ENCODE results near the gene JARID2.
"Not testable (repeated sequence)": the region's sequence is repeated elsewhere in the genome, so short reads cannot be mapped to it uniquely, and the experiment has no call there.

Gene JARID2

DNA sequence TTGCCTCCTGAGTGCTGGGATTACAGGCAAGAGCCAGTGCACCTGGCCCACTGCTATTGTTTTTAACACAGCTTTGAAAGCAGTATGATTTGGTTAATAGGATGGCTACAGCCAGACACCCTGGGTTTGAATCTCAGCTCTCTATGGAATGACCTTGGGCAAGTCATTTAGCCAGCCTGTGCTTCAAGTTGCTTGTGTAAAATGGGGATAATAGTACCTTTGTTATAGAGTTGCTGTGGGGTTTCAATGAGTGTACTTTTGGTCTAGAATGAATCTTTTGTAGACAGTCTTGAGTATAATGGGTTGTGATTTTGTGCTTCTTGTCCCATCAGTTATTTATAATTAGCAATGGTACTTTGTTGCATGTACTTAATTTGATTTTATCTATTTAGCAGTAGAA, 70.9 kb downstream of the JARID2 start:
- DNase-seq, result no peak

DNA sequence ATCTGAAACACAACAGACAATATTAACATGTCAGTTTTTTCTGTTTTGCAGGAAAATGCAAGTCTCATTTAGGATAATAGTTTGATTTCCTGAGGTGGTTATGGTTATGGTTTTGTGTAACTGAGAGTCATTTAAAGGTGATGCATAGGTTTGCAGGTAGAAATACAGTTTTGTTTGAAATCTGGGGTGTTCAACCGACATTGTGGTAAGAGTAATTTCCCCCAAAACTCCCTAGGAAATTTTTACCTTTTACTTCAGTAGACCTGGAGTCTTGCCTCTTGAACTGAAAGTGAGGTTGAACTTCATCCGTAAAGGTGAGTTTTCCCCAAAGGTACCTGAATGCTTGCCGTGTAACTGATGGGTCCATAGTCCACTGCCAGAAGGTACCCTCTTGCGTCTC, 71.4 kb downstream of the JARID2 start:
- no peak for DNase-seq

DNA sequence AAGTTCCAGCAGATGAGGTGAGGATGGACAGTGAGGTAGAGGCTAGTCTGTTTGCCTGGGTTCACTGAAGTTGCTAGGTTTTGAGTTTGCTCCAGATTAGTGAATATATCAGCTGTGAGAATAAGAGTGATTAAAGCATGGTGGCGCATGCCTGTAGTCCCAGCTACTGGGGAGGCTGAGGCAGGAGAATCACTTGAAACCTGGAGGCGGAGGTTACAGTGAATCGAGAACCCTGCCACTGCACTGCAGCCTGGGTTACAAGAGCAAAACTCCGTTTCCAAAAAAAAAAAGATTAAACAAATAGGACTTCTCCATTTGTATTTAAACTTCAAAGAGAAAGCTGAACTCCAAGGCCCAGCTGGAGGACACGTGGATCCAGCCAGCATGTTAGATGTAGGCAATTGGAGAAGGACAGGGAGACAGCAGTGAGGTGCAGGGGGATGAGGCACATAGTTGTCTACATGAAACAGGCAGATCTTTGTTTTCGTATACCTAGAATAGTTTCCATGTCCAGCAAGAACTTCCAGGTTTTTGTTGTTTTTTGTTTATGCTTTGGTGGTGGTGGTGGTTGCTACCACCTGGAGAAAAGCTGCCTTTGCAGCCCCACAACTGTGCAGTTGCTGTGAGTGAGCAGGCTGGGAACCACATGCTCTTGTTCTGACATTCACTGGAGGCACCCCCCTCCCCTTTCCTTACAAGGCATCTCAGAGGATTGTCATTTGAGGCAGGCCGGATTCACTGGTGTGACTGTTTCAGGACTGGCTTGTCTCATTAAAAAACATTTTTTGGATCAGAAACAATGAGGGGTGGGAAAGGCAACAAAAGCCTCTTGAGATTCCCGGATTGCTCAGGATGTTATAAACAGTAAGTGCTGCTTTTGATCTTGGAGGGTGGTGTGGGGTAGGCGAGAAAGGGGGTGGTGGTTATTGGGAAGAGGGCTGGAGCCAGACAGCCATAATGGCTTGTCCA, 72.3 kb downstream of the JARID2 start:
- no peak for DNase-seq

DNA sequence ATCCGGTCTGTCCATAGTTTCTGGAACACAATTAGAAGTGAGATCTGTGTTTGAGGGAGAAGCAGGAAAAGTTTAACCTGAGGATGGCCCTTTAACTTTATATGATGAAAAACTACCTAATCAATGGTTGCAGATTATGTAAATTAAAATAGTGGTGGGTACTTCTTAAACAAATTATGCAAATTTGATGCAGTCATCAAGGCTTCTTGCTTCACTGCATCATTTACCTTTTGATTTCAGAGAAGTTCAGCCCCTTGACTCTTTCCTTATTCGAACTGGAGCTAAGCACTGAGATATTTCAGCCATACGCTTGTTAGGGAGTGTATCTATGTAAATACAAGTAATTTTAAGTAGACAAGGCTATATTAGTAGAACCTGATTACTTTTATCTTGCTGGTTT, 73.8 kb downstream of the JARID2 start:
- DNase-seq, result no peak

DNA sequence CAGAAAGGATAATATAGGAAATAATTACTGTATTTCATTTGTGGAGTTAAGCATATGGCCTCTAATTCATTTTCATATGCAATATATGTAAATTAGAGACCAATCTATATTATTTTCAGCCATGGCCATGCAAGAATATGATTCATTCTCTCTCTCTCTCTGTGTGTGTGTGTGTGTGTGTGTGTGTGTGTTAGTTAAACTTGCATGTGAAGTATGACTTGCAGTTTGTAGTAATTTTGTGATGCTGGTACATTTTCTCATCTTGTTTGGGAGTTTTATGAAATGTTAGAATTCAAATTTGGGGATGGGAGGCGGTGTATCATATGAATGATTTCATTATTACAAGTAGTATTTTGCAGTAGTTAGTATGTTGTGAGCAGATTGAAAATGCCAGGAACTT, 74.8 kb downstream of the JARID2 start:
- DNase-seq, result no peak

DNA sequence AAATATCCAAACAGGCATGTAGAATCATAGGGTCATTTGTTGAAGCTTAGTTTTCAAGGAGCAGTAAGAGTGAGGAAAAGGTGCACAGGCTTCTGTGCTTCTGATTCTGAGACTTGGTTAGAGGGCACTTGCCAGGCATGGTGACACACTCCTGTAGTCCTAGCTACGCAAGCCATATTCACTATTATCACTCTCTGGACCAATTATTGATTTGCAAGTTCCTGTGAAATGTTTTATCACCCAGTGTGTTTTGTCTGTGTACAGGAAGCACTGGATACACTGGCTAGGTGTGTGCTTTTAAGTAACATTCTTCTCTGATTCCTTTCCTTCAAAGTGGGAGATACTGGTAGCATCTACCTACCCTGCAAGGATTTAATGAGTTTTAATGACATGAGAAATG, 76.3 kb downstream of the JARID2 start:
- no peak for DNase-seq

DNA sequence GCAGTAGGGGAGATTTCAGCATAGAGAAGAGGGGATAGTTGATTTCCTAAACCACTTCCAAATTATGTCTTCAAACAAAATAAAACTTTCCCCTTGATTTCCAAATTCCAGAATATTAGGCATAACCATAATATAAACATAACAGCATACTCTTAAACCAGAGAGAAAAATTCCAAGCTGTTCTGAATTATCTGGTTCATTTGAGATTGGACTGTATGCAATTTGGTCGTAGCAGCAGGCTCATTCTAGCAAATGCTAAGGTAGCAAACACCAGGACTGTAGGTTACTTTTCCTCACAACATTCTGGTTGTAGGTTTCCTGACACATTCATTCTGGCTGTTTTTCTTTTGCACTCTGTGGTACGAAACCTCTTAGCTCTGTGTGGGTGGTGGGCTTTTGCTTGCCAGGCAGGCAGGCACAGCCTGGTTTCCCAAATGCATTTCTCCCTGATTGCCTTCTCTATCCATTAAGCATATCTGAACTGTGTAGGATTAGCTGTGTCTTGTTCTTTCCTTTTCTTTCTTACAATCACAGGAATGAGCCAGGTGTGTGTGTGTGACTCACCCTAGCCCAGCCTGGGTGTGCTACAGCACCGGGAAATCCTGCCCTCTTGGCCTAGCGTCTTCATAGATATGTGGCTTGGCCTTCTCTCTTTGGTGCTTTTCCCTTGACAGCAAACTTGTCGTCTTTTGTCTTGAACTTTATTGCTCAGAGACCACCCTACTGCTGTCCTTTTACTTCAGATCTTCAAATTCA, 77.1 kb downstream of the JARID2 start:
- DNase-seq, result no peak

DNA sequence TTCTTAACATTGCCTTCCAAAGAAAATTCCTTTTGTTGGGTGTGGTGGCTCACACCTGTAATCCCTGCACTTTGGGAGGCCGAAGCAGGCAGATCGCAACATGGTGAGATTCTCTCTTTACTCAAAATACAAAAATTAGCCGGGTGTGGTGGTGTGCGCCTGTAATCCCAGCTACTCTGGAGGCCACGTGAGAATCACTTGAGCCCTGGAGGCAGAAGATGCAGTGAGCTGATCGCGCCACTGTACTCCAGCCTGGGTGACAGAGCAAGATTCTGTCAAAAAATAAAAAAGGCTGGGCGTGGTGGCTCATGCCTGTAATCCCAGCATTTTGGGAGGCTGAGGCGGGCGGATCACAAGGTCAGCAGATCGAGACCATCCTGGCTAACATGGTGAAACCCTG, 77.7 kb downstream of the JARID2 start:
- not testable (repeated sequence) for DNase-seq

DNA sequence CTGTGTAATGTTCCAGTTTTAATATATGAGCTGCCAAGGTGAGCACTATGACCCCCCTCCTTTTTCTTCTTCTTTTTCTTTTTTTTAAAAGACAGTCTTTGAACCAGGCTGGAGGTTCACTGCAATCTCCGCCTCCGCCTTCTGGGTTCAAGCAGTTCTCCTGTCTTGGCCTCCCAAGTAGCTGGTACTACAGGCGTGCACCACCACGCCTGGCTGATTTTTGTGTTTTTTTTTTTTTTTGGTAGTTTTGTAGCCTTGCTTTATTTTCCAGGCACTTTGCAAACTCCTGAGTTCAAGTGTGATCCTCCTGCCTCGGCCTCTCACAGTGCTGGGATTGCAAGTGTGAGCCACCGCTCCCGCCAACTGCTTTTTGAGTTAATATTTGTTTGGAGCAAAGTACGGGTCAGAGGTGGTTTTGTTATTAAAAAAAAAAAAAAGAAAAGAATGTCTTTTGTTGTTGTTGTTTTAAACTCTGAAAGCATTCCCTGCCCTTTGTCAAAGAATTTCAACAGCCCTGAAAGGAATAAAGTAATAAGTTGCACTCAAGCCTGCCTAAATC, 78.6 kb downstream of the JARID2 start:
- DNase-seq, result no peak

- no peak for DNase-seq
Measured at GRCh38 chr6:15325540-15325955, 79.7 kb downstream of the JARID2 start.

GRCh38 chr6:15326067-15326614, 80.3 kb downstream of the JARID2 start:
- no peak for DNase-seq

DNA sequence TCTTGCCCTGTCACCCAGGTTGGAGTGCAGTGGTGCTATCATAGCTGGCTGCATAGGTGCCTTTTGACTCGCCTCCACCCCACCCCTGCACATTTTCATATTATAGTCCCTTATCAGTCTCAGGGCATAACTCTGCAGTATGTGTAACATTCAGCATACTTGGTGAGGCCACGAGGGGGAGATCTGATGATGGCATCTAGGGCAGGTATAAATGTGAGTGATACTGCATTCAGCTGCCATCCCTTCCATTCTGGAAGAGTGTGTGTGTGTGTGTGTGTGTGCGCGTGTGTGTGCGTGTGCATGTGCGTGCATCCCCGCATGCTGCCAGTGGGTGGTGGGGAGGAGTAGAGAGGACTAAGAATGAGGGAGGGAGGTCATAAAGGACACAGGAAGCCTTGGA, 81.4 kb downstream of the JARID2 start:
- peak; percentile 31 for DNase-seq

GRCh38 chr6:15329197-15329671, 83.4 kb downstream of the JARID2 start:
- no peak for DNase-seq

DNA sequence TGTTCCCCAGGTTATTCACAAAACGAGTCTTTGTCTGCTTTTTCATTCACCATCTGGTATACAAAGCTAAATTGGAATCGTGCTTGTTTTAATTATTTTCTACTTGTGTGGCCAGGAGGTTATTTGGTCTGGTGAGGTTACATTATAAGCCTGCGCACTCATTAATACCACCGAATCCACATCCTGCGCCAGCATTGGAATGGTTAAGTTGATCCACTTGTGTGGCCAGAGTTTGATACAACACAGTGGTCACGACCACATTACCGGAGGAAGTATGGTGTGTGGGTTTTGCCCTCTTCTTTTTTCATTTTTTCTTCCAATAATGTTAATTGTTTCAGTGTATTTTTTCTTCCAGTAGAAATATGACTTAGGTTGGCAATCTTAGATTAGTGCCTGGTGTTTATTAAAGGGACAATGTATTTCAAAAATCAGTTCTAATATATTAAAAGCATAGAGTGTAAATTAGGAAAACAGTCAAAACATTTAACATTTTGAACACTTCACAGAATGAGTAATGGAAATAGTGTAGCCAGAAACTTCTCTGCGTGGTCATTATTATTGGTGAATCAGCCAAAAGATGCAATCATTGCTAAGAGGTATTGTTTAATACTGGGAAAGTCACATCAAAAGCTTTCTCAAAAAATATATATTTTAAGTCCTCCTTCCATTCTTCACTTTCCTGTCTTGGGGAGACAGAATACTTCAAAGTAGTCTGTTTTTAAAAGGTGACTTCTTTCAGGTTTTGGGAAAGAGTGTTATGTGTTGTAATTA, 84.5 kb downstream of the JARID2 start:
- DNase-seq, result no peak

DNA sequence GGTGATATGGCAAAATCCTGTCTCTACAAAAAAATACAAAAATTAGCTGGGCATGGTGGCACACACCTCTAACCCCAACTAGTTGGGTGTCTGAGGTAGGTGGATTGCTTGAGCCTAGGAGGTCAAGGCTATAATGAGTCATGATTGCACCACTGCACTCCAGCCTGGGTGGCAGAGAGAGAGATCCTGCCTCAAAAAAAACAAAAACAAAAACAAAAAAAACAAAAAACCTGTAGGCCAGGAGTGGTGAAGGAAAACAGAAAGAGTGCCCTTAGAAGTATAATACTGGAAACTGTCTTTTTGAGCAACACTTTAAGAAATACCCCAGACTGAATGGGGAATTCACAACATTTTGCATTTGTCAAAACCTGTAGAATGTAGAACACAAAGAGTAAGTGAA, 85.3 kb downstream of the JARID2 start:
- no peak for DNase-seq

GRCh38 chr6:15331629-15332251, 85.9 kb downstream of the JARID2 start:
- no peak for DNase-seq

- no peak for DNase-seq
Measured at GRCh38 chr6:15332446-15332845, 86.6 kb downstream of the JARID2 start.

GRCh38 chr6:15335385-15335784, 89.5 kb downstream of the JARID2 start:
- no peak for DNase-seq

GRCh38 chr6:15335916-15336315, 90.0 kb downstream of the JARID2 start:
- DNase-seq, result no peak

- no peak for DNase-seq
Measured at GRCh38 chr6:15336900-15337560, 91.2 kb downstream of the JARID2 start.

- DNase-seq, result no peak
Measured at GRCh38 chr6:15337582-15337981, 91.7 kb downstream of the JARID2 start.
